HepG2 (cell line): ENCODE measurements around the gene MTA1. TPM values are rescaled to one million over a fixed set of nuclear protein-coding genes. Genes with fewer than 3 reads are reported as not detected.

Source experiments
- ATAC-seq: fragments of 200-7000 bp; cut with Tn5 transposase; 3 replicates; pipeline ENCODE4 v1.9.1; 2020; ENCODE audit warnings: mild to moderate bottlenecking, moderate library complexity
- BruUV-seq: library from RNA; stranded (reverse); fragments of 400-500 nt; replicated peaks from 2 replicates; lab custom pipeline; 2021; lab: Mats Ljungman, UMichigan
- CTCF ChIA-PET: fragments of 300-600 bp; formaldehyde crosslinking; extraction: SDS; loops from one replicate; lab custom pipeline; 2021; ENCODE audit warnings: low total read pairs, inconsistent platforms, low intra/inter-chr PET ratio; lab: Yijun Ruan, JAX
- POLR2A ChIA-PET: fragments of 350-600 bp; sonication (Branson Sonifier 250); formaldehyde crosslinking; loops from one replicate; lab custom pipeline; 2020; ENCODE audit warnings: antibody characterized with exemption, inconsistent platforms; lab: Yijun Ruan, JAX
- DNase-seq: peaks from one replicate; pipeline ENCODE4 v3.0.0-alpha.2; 2015; ENCODE audit warnings: low spot score
- FAIRE-seq: peaks from 3 replicates; lab custom pipeline; 2011; peaks lifted over from hg19 to GRCh38; lab: Jason Lieb, UNC
- H2AFZ ChIP-seq: one replicate; pipeline ENCODE4 v1.6.1; 2011; ENCODE audit warnings: low read length, inconsistent platforms
- H3K27ac ChIP-seq: fragments of 300-600 bp; 3 replicates; pipeline ENCODE4 v1.8.0; 2011; ENCODE audit warnings: mixed run types, mild to moderate bottlenecking, mixed read lengths, low read length, inconsistent platforms; ENCODE audit not compliant: insufficient read depth; ENCODE audit errors: extremely low read length
- H3K27me3 ChIP-seq, 2 experiments: fragments of 200-600 bp in 1 of 2; 2 replicates in 1 of 2; 3 replicates in 1 of 2; pipeline versions ENCODE4 v1.6.0 to v1.8.0; 2011; ENCODE audit warnings: low read length in 2 of 2, mild to moderate bottlenecking in 2 of 2, moderate library complexity in 2 of 2, inconsistent platforms in 1 of 2; ENCODE audit not compliant: insufficient read depth in 2 of 2, control insufficient read depth in 1 of 2
- H3K36me3 ChIP-seq, 2 experiments: fragments of 200-600 bp in 1 of 2; replicated peaks in 1 of 2; 2 replicates in 1 of 2; 3 replicates in 1 of 2; pipeline versions ENCODE4 v1.5.1 to v1.8.0; 2011; ENCODE audit warnings: low read length in 2 of 2, inconsistent platforms in 1 of 2; ENCODE audit not compliant: insufficient read depth in 2 of 2, control insufficient read depth in 1 of 2
- H3K4me1 ChIP-seq: 2 replicates; pipeline ENCODE4 v1.5.1; 2012; ENCODE audit warnings: low read length, inconsistent platforms; ENCODE audit not compliant: insufficient read depth
- H3K4me2 ChIP-seq: 2 replicates; pipeline ENCODE4 v1.6.0; 2011; ENCODE audit warnings: low read depth, low read length, inconsistent platforms
- H3K4me3 ChIP-seq, 3 experiments: fragments of 200-600 bp in 1 of 3; sonication (generic), shearing (Covaris generic) in 1 of 3; replicated peaks in 1 of 3; 2 replicates each; pipeline ENCODE4 v1.5.1; 2011 to 2016; ENCODE audit warnings: low read length in 3 of 3, inconsistent platforms in 2 of 3, low read depth in 2 of 3, mild to moderate bottlenecking in 2 of 3, control low read depth in 1 of 3, mixed read lengths in 1 of 3; ENCODE audit not compliant: insufficient read depth in 1 of 3
- H3K79me2 ChIP-seq: one replicate; pipeline ENCODE4 v1.6.1; 2011; ENCODE audit warnings: low read length, inconsistent platforms; ENCODE audit not compliant: insufficient read depth
- H3K9ac ChIP-seq: 2 replicates; pipeline ENCODE4 v1.6.0; 2011; ENCODE audit warnings: mild to moderate bottlenecking, low read depth, low read length, inconsistent platforms; ENCODE audit not compliant: insufficient read depth
- H3K9me3 ChIP-seq: 2 replicates; pipeline ENCODE4 v1.5.1; 2012; ENCODE audit warnings: mild to moderate bottlenecking, low read length
- H4K20me1 ChIP-seq: 2 replicates; pipeline ENCODE4 v1.6.0; 2011; ENCODE audit warnings: inconsistent platforms, mild to moderate bottlenecking, low read length, moderate library complexity; ENCODE audit not compliant: insufficient read depth
- AGO2 ChIP-seq: fragments of 200-400 bp; formaldehyde crosslinking; optimal IDR thresholded peaks from 2 replicates; pipeline ENCODE3; 2017; ENCODE audit warnings: mild to moderate bottlenecking, low read depth, low read length, moderate library complexity
- BCL6 ChIP-seq: IDR thresholded peaks from 2 replicates; pipeline ENCODE4 v1.6.1; 2016; ENCODE audit warnings: missing genetic modification reagents, missing compliant biosample characterization
- JDP2 ChIP-seq: sonication (generic); formaldehyde crosslinking; IDR thresholded peaks from 2 replicates; pipeline ENCODE4 v1.8.1; 2022; ENCODE audit warnings: missing genetic modification reagents, borderline replicate concordance
- MYPOP ChIP-seq: sonication (generic); formaldehyde crosslinking; IDR thresholded peaks from 2 replicates; pipeline ENCODE4 v1.8.1; 2023; ENCODE audit warnings: mild to moderate bottlenecking, moderate library complexity, missing genetic modification reagents
- NR2C2 ChIP-seq: sonication (generic); formaldehyde crosslinking; IDR thresholded peaks from 2 replicates; pipeline ENCODE4 v1.4.0; 2020; ENCODE audit warnings: missing genetic modification reagents, mild to moderate bottlenecking, moderate library complexity, borderline replicate concordance
- PATZ1 ChIP-seq: sonication (generic); formaldehyde crosslinking; IDR thresholded peaks from 2 replicates; pipeline ENCODE4 v1.4.0; 2020; ENCODE audit warnings: missing genetic modification reagents
- RBFOX2 ChIP-seq: fragments of 200-400 bp; formaldehyde crosslinking; IDR thresholded peaks from 2 replicates; pipeline ENCODE4 v1.6.1; 2017; ENCODE audit warnings: low read depth, mild to moderate bottlenecking, low read length
- SAP130 ChIP-seq: IDR thresholded peaks from 2 replicates; pipeline ENCODE4 v1.6.1; 2016; ENCODE audit warnings: low read depth
- SP1 ChIP-seq, 2 experiments: fragments of 450-650 bp in 1 of 2; sonication (generic) in 1 of 2; formaldehyde crosslinking in 1 of 2; IDR thresholded peaks; 2 replicates each; pipeline versions ENCODE4 v1.4.0 to v1.6.1; 2016 to 2020; ENCODE audit warnings: missing genetic modification reagents in 1 of 2
- TFDP1 ChIP-seq: IDR thresholded peaks from 2 replicates; pipeline ENCODE4 v1.6.1; 2016; ENCODE audit warnings: missing compliant biosample characterization, missing genetic modification reagents, borderline replicate concordance
- ZBTB7B ChIP-seq: sonication (generic); formaldehyde crosslinking; IDR thresholded peaks from 2 replicates; pipeline ENCODE4 v1.4.0; 2020; ENCODE audit warnings: missing genetic modification reagents
- ZFY ChIP-seq: sonication (generic); formaldehyde crosslinking; IDR thresholded peaks from 2 replicates; pipeline ENCODE4 v1.4.0; 2020; ENCODE audit warnings: missing genetic modification reagents
- ZNF18 ChIP-seq: sonication (generic); formaldehyde crosslinking; IDR thresholded peaks from 2 replicates; pipeline ENCODE4 v1.8.0; 2022; ENCODE audit warnings: mild to moderate bottlenecking, missing genetic modification reagents; ENCODE audit not compliant: insufficient replicate concordance
- ZNF251 ChIP-seq: sonication (generic); formaldehyde crosslinking; IDR thresholded peaks from 2 replicates; pipeline ENCODE4 v1.9.0; 2021; ENCODE audit warnings: mild to moderate bottlenecking, missing genetic modification reagents
- ZNF703 ChIP-seq: sonication (generic); formaldehyde crosslinking; IDR thresholded peaks from 2 replicates; pipeline ENCODE4 v1.5.1; 2020; ENCODE audit warnings: missing genetic modification reagents, mild to moderate bottlenecking, moderate library complexity, borderline replicate concordance
- ZNF777 ChIP-seq: sonication (generic); formaldehyde crosslinking; IDR thresholded peaks from 2 replicates; pipeline ENCODE4 v1.4.0; 2020; ENCODE audit warnings: missing genetic modification reagents
- WGBS: methylation state at CpG from one replicate; pipeline ENCODE4 v1.1.6; 2017; ENCODE audit warnings: low lambda C conversion rate; 5-methylcytosine and 5-hydroxymethylcytosine counted together
- in situ Hi-C: cut with HindIII; loops from 2 replicates; pipeline ENCODE4 v1.10.0; 2017; ENCODE audit warnings: low pct_unique_long_range_greater_than_20kb; ENCODE audit not compliant: extremely low pct_ligation_motif_present
- intact Hi-C: fragments of 100-400 bp; cut with micrococcal nuclease; formaldehyde crosslinking; loops from one replicate; pipeline ENCODE4 v1.10.0; 2022; ENCODE audit not compliant: unreplicated experiment
- polyA plus RNA-seq, 8 experiments: library from polyadenylated mRNA; depleted of rRNA in 3 of 8; stranded (reverse) in 7 of 8; unstranded in 1 of 8; fragments of >200 nt; fragmentation: Illumina TruSeq in 4 of 8; extraction: Trizol in 4 of 8; gene quantifications; 2 replicates each; pipeline versions ENCODE4 v1.2.1 to v1.2.3, GENCODE V29; 2011 to 2016; ENCODE audit warnings: low read depth in 4 of 8, missing spikeins in 1 of 8, mixed read lengths in 1 of 8; ENCODE audit not compliant: insufficient read depth in 1 of 8
- total RNA-seq, 5 experiments: library from RNA; depleted of rRNA; stranded (reverse); fragments of >200 nt; fragmentation: Illumina TruSeq; extraction: Trizol; gene quantifications; 2 replicates each; pipeline ENCODE4 v1.2.3, GENCODE V29; 2016; ENCODE audit warnings: low read depth in 1 of 5
- TF ChIP-seq, protein P1 (sequence below): sonication (generic); formaldehyde crosslinking; IDR thresholded peaks from 2 replicates; pipeline ENCODE4 v1.5.0; 2020; ENCODE audit warnings: missing genetic modification reagents

MTA1 gene
- total and polyA plus RNA-seq, 2 of the 13 experiments (the other 11 are each of a cell fraction or from before 2014, with no cell fraction given) = 35.2 to 85.8 TPM

- Histone ChIP-seq H3K27ac (peak overlapping the region; percentile 39), H3K27me3 (peaks cover 2 to 29% of the 10 kb centered on the region in 2 experiments; a peak in 4 of 5 replicates), H3K79me2 (no peaks in the 10 kb centered on the region), H4K20me1 (no peaks in the 10 kb centered on the region), H3K9ac (peak overlapping the region; percentile 75), H3K4me2 (peak overlapping the region; percentile 98), H3K4me3 (peak overlapping the region; percentile 57 to 76 (median 68); a peak in 5 of 6 replicates), H3K4me1 (peaks cover 71% of the 10 kb centered on the region), H3K36me3 (no peaks in the 10 kb centered on the region), H3K9me3 (no peaks in the 10 kb centered on the region), H2AFZ (no peak overlapping the region)
- ATAC-seq (no peak), FAIRE-seq (no peak), DNase-seq (no peak)
- POLR2A ChIA-PET = no interaction called here
- in situ Hi-C loops = loop anchor here (5.0 kb wide), 2 partner anchors 40 to 110 kb away; partner anchors contain the start of gene TMEM121
- intact Hi-C loops = loop anchor here (5.0 kb wide), 1 partner anchor 75 kb away; no protein-coding TSS in a partner anchor
- 6% methylated on average over 11 of the region's 48 CpGs for WGBS
- no TSS peak for BruUV-seq
- CTCF ChIA-PET = interaction anchor here (3.6 kb wide), 1 partner anchor 117 kb away, joined by 24 read pairs; no protein-coding TSS in a partner anchor
- TF ChIP-seq ZNF777 (CRISPR knock-in tag) (peak; percentile 64; the same call in 1 of the 2 replicates), PATZ1 (CRISPR knock-in tag) (0 out of 2 replicates have a peak, but pooled peaks have one; percentile 10), ZNF703 (CRISPR knock-in tag) (no peak; the same call in 1 of the 2 replicates), TFDP1 (CRISPR knock-in tag) (0 out of 2 replicates have a peak, but pooled peaks have one; percentile 42), ZNF251 (no peak), NR2C2 (CRISPR knock-in tag) (peak; percentile 57; the same call in 1 of the 2 replicates), ZNF18 (peak; percentile 36), SP1 (IDR thresholded peaks at IDR 0.05) (no peak), SP1 (CRISPR knock-in tag; IDR thresholded peaks at IDR 0.05) (no peak), ZFY (CRISPR knock-in tag) (peak; percentile 37; the same call in 1 of the 2 replicates), ZBTB7B (peak; percentile 21; the same call in 1 of the 2 replicates), MYPOP (CRISPR knock-in tag) (0 out of 2 replicates have a peak, but pooled peaks have one; percentile 5), JDP2 (CRISPR knock-in tag) (no peak), SAP130 (CRISPR knock-in tag) (0 out of 2 replicates have a peak, but pooled peaks have one; percentile 8), BCL6 (CRISPR knock-in tag) (no peak), AGO2 (peak; percentile 78), RBFOX2 (peak; percentile 63; the same call in 1 of the 2 replicates)
- TF ChIP-seq, protein P1, sequence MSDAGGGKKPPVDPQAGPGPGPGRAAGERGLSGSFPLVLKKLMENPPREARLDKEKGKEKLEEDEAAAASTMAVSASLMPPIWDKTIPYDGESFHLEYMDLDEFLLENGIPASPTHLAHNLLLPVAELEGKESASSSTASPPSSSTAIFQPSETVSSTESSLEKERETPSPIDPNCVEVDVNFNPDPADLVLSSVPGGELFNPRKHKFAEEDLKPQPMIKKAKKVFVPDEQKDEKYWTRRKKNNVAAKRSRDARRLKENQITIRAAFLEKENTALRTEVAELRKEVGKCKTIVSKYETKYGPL (CRISPR knock-in tag) = no peak
Measured at GRCh38 chr14:105487449-105487985, 67.9 kb downstream of the MTA1 start.
